PC-9 (cell line): ENCODE data around the gene CIRBP. TPM values are rescaled to one million over a fixed set of nuclear protein-coding genes. Genes with fewer than 3 reads are reported as not detected.

ENCODE experiments used
- BruUV-seq: library from RNA; stranded (reverse); fragments of 400-500 nt; replicated peaks from 2 replicates; lab custom pipeline; 2021; lab: Mats Ljungman, UMichigan
- CTCF ChIA-PET: fragments of 300-600 bp; sonication (Branson Sonifier 250); formaldehyde crosslinking; loops from one replicate; lab custom pipeline; 2022; ENCODE audit warnings: antibody characterized with exemption; lab: Charles Lee
- POLR2A ChIA-PET: fragments of 300-600 bp; sonication (Branson Sonifier 250); formaldehyde crosslinking; loops from one replicate; lab custom pipeline; 2022; ENCODE audit warnings: antibody characterized with exemption; ENCODE audit not compliant: unreplicated experiment; lab: Charles Lee
- DNase-seq, 2 experiments: peaks; one replicate each; pipeline versions ENCODE4 v3.0.0 to v3.0.0-alpha.2; 2015 to 2022; ENCODE audit warnings: mixed read lengths in 1 of 2
- H2AFZ ChIP-seq: fragments of 200-600 bp; sonication (generic); 2 replicates; pipeline ENCODE4 v1.8.1; 2017; ENCODE audit warnings: antibody characterized with exemption
- H3F3A ChIP-seq: fragments of 200-600 bp; sonication (generic); 2 replicates; pipeline ENCODE4 v1.8.1; 2017; ENCODE audit warnings: antibody characterized with exemption, mild to moderate bottlenecking, low read depth; ENCODE audit not compliant: insufficient read depth
- H3K27ac ChIP-seq: fragments of 200-600 bp; sonication (generic); 2 replicates; pipeline ENCODE4 v1.6.1; 2016; ENCODE audit warnings: mixed run types
- H3K27me3 ChIP-seq: fragments of 200-600 bp; sonication (generic); 2 replicates; pipeline ENCODE4 v1.6.1; 2016; ENCODE audit warnings: low read depth, mixed run types; ENCODE audit not compliant: insufficient read depth
- H3K36me3 ChIP-seq: fragments of 200-600 bp; sonication (generic); 2 replicates; pipeline ENCODE4 v1.6.1; 2016; ENCODE audit warnings: low read depth, mixed run types
- H3K4me1 ChIP-seq: fragments of 200-600 bp; sonication (generic); replicated peaks from 2 replicates; pipeline ENCODE4 v1.6.1; 2016; ENCODE audit warnings: mixed run types; ENCODE audit not compliant: insufficient read depth
- H3K4me2 ChIP-seq: fragments of 200-600 bp; sonication (generic); 2 replicates; pipeline ENCODE4 v1.6.1; 2017; ENCODE audit warnings: mixed run types
- H3K4me3 ChIP-seq: fragments of 200-600 bp; sonication (generic); 2 replicates; pipeline ENCODE4 v1.6.1; 2016; ENCODE audit warnings: mixed run types
- H3K79me2 ChIP-seq: fragments of 200-600 bp; sonication (generic); 2 replicates; pipeline ENCODE4 v1.6.1; 2017; ENCODE audit warnings: low read depth, mixed run types
- H3K9me2 ChIP-seq: fragments of 200-600 bp; sonication (generic); 2 replicates; pipeline ENCODE4 v1.8.1; 2017; ENCODE audit warnings: mild to moderate bottlenecking; ENCODE audit not compliant: insufficient read depth
- H3K9me3 ChIP-seq: fragments of 200-600 bp; sonication (generic); 2 replicates; pipeline ENCODE4 v1.8.1; 2016; ENCODE audit warnings: low read depth; ENCODE audit not compliant: insufficient read depth
- H4K20me1 ChIP-seq: fragments of 200-600 bp; sonication (generic); 2 replicates; pipeline ENCODE4 v1.8.1; 2017; ENCODE audit not compliant: insufficient read depth
- CTCF ChIP-seq: fragments of 200-600 bp; sonication (generic); conservative IDR thresholded peaks from 2 replicates; pipeline ENCODE4 v1.6.1; 2017; ENCODE audit warnings: mixed run types, antibody characterized with exemption, mild to moderate bottlenecking, moderate library complexity
- EZH2 ChIP-seq: fragments of 200-600 bp; sonication (generic); IDR thresholded peaks from 2 replicates; pipeline ENCODE4 v1.8.0; 2017; ENCODE audit warnings: antibody characterized with exemption, low read depth
- intact Hi-C: fragments of 100-400 bp; cut with micrococcal nuclease; formaldehyde crosslinking; loops from one replicate; pipeline ENCODE4 v1.10.0; 2022; ENCODE audit not compliant: unreplicated experiment
- total RNA-seq: library from RNA; stranded (reverse); gene quantifications from 2 replicates; pipeline ENCODE4 v1.2.3, GENCODE V29; 2021

CIRBP gene
- total RNA-seq, 1 experiment from 2014 or later = 86.9 TPM

DNA sequence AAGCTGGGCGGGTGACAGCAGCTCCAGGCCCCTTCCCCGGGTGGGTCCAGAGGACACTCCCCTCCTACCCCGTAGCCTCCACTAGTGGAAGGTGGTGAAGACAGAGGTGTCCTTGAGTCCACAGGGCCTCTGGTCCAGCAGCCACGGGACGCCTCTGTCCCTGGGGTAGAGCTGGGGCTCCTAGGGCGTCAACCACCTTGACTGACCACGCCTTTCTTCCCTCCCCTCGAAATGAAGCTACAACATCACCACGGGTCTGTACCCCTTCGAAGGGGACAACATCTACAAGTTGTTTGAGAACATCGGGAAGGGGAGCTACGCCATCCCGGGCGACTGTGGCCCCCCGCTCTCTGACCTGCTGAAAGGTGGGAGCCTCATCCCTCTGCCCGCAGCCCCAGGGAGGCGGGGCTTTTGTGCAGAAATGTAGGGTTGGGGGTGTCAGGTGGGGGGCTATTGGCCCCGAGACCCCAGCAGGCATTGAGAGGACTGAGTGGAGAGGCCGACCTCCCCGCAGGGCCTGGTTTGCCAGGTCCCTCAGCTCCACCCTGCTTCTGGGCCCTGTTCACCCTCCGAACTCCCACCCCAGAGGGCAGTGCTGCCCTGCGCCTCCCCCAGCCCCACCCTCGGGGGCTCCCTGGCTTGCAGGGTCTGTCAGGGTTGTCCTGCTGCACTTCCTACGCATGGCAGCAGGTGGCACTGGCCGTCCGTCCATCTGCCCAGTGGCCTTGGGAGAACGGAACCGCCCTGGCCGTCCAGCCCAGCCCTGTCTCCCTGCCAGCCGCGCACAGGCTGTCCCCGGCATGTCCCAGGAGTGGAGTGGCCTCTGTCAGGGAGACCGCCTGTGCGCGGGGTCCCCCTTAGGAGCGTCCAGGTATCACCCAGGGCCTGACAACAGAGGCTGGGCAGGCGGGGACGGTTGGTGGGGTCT lies 47.9 kb upstream of the CIRBP start:
- Histone ChIP-seq H3K79me2 (peaks cover 25% of the 10 kb centered on the region), H3K36me3 (no peaks in the 10 kb centered on the region), H4K20me1 (peaks cover 20% of the 10 kb centered on the region; the same call in 1 of the 2 replicates), H3K27me3 (no peaks in the 10 kb centered on the region), H3K4me2 (no peak overlapping the region), H3F3A (peaks cover 8% of the 10 kb centered on the region; the same call in 1 of the 2 replicates), H3K9me2 (no peaks in the 10 kb centered on the region), H3K27ac (no peak overlapping the region), H2AFZ (no peak overlapping the region), H3K9me3 (no peaks in the 10 kb centered on the region), H3K4me3 (no peak overlapping the region), H3K4me1 (peaks cover 12% of the 10 kb centered on the region)
- no peak for DNase-seq
- ChIA-PET CTCF (no interaction called here), POLR2A (no interaction called here)
- TF ChIP-seq CTCF (peak; percentile 63), EZH2 (no peak)
- BruUV-seq = no TSS peak
- intact Hi-C loops = no loop called here

DNA sequence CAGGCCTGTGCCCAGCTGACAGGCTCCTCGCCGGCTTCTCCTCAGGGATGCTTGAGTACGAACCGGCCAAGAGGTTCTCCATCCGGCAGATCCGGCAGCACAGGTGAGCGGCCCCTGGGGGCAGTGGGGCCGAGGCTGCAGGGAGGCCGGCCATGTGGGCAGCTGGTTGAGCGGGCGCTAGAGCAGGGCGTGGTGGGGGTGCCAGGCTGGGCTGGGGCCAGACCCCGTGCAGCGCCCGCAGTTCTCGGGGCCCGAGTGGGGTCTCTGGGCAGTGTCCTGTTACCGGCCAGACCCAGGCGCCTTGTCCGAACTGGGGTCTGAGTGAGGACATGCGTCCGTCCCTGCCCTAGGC lies 47.3 kb upstream of the CIRBP start:
- Histone ChIP-seq H3K27me3 (no peaks in the 10 kb centered on the region), H3K9me2 (no peaks in the 10 kb centered on the region), H2AFZ (no peak overlapping the region), H3K4me3 (no peak overlapping the region), H3K4me2 (no peak overlapping the region), H3K4me1 (peaks cover 5% of the 10 kb centered on the region), H3K36me3 (no peaks in the 10 kb centered on the region), H3K9me3 (no peaks in the 10 kb centered on the region), H3F3A (0 out of 2 replicates have a peak, but pooled peaks cover 3% of the 10 kb centered on the region), H3K27ac (no peak overlapping the region), H4K20me1 (peaks cover 15% of the 10 kb centered on the region; the same call in 1 of the 2 replicates), H3K79me2 (peaks cover 20% of the 10 kb centered on the region)
- BruUV-seq = no TSS peak
- intact Hi-C loops = no loop called here
- no peak for TF ChIP-seq CTCF
- no peak for DNase-seq
- ChIA-PET POLR2A (no interaction called here), CTCF (no interaction called here)

DNA sequence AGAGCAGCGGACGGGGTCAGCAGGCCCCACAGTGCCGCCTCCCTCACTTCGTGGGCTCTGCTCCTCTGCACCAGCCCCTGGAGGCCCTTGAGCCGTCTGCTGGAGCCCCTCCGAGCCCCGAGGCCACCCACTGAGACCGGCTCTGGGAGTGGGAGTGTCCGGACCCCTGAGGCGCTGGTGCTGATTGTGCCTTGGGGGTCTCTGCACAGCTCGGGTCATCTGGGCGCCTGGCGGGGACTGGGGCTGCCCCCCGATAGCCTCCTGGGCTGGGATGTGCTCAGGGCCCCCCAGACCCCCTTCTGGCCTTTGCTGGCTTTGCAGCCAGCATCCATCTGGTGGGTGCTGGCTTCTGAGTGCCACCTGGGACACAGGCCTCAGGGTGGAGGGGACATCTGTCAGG lies 46.7 kb upstream of the CIRBP start:
- Histone ChIP-seq H3K27me3 (no peaks in the 10 kb centered on the region), H3K9me3 (no peaks in the 10 kb centered on the region), H3K4me2 (no peak overlapping the region), H3K4me3 (no peak overlapping the region), H3F3A (no peaks in the 10 kb centered on the region), H3K27ac (no peak overlapping the region), H3K79me2 (peaks cover 15% of the 10 kb centered on the region), H4K20me1 (peaks cover 11% of the 10 kb centered on the region; the same call in 1 of the 2 replicates), H3K4me1 (0 out of 2 replicates have a peak, but pooled peaks cover under 1% of the 10 kb centered on the region), H2AFZ (no peak overlapping the region), H3K9me2 (no peaks in the 10 kb centered on the region), H3K36me3 (no peaks in the 10 kb centered on the region)
- intact Hi-C loops = no loop called here
- ChIA-PET CTCF (no interaction called here), POLR2A (no interaction called here)
- no peak for DNase-seq
- TF ChIP-seq EZH2 = no peak
- no peak for TF ChIP-seq CTCF
- no TSS peak for BruUV-seq
